ENCODE measurements around the gene ZDBF2.
"Not testable (repeated sequence)": the region's sequence is repeated elsewhere in the genome, so short reads cannot be mapped to it uniquely, and the experiment has no call there.

ZDBF2 gene

GRCh38 chr2:206336861-206337260 lies 62.4 kb downstream of the ZDBF2 start:
- no peak for DNase-seq

DNA sequence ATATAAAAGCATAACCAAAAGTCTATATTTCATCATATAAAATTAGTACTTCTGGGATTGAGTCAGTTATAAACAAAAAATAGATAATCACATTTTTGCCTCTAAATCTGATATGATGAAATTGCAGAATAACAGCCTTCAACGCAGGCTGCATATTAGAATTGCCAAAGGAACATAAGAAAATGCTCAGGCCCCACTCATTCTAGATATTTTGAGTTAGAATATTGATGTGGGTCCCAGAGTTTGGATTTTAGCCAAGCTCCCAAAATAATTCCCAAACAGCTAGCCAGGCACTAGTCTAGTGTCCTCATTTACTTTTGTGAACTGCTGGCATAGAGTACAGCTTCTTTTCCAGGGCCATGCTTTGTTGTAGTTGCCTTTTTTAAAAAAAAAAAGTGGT lies 63.5 kb downstream of the ZDBF2 start:
- DNase-seq, result no peak

DNA sequence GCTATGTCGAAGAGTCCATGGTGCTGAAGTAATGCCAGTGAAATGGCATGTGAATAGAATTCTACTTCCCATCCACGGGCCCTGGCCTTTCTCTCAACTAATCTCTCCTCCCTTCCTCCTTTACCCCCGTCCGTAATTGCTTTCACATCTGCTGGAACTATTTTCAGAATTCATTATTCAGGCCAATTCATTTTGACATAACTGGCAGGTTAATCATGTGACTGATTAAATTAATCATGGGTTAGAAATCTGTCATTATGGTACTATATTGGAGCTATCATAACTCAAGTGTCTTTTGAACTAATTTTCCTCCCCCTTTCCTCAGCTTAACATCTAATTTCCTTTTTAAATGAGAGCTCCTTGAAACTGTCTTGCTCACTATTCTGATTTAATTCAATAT lies 66.9 kb downstream of the ZDBF2 start:
- no peak for DNase-seq

GRCh38 chr2:206343144-206343543 lies 68.7 kb downstream of the ZDBF2 start:
- DNase-seq, result no peak

DNA sequence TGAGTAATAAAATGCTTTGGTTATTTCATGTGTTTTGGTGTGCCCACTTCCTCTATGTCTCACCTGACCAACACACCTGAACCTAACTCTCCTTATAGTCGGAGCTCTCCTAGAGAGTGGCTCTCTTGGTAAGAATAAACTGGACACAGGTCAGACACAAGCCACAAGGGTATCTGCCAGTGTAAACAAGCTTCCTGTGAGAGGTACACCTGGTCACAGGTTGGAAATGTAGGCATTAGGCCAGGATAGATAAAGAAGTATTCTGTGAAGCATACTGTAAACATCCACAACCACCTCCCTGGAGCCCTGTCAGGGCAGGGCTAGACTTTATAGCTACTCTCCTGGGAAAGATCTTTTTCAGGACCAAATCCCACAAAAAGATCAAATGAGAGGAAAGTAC lies 69.4 kb downstream of the ZDBF2 start:
- no peak for DNase-seq

DNA sequence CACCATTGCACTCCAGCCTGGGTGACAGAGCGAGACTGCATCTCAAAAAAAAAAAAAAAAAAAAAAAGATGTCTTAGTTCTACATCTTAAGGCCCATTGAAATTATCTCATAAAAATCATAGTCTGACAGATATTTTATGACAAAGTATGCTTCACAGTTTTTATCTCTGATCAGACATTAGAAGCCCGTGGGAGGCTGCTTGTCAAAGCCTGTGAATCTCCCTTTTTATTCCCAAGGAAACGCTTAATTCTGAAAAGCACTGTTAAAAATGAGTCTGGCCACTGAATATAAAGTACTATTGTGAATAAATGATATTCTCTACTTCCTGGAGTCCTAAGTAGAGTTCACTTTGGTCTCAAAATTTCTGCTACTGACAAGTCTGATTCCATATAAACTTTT lies 71.1 kb downstream of the ZDBF2 start:
- no peak for DNase-seq

- DNase-seq, result no peak
These were observed 74.9 kb downstream of the ZDBF2 start for GRCh38 chr2:206349375-206349774.

DNA sequence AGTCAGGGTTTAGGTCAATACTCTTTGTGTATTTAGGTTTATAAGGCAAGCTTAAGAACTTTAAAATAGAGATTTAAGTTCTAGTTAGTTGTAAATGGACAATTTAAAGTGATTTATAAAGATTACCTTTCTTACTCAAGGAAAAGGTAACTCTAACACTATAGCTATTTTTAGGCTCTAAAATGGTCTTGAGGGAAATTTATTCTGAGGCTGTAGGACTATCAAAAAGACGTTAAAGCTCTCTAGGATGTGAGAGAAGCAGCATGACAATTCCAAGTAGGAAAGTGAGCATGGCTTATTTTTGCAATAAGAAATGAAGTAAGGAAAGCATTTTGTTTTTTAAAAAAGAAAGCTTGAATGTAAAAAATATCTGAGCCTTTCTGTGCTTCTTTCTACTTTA lies 78.1 kb downstream of the ZDBF2 start:
- no peak for DNase-seq

GRCh38 chr2:206353685-206354084 lies 79.2 kb downstream of the ZDBF2 start:
- no peak for DNase-seq

- no peak for DNase-seq
These were observed 79.7 kb downstream of the ZDBF2 start for GRCh38 chr2:206354129-206354528.

DNA sequence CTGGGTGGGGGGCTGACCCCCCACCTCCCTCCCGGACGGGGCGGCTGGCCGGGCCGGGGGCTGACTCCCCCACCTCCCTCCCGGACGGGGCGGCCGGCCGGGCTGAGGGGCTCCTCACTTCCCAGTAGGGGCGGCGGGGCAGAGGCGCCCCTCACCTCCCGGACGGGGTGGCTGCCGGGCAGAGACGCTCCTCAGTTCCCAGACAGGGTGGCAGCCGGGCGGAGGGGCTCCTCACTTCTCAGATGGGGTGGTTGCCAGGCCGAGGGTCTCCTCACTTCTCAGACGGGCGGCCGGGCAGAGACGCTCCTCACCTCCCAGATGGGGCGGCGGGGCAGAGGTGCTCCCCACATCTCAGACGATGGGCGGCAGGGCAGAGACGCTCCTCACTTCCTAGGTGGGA lies 82.4 kb downstream of the ZDBF2 start:
- not testable (repeated sequence) for DNase-seq

DNA sequence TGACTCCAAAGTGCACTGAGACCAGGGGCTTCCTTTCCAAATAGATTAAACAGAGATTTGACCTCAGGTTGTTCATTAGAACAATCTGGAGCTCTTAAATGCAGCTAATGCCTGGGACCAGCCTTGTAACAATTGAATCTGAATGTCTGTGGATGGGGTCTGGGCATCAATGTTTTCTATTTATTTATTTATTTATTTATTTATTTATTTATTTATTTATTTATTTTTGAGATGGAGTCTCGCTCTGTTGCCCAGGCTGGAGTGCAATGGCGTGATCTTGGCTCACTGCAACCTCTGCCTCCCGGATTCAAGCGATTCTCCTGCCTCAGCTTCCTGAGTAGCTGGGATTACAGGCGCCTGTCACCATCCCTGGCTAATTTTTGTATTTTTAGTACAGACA lies 86.4 kb downstream of the ZDBF2 start:
- DNase-seq, result not testable (repeated sequence)

DNA sequence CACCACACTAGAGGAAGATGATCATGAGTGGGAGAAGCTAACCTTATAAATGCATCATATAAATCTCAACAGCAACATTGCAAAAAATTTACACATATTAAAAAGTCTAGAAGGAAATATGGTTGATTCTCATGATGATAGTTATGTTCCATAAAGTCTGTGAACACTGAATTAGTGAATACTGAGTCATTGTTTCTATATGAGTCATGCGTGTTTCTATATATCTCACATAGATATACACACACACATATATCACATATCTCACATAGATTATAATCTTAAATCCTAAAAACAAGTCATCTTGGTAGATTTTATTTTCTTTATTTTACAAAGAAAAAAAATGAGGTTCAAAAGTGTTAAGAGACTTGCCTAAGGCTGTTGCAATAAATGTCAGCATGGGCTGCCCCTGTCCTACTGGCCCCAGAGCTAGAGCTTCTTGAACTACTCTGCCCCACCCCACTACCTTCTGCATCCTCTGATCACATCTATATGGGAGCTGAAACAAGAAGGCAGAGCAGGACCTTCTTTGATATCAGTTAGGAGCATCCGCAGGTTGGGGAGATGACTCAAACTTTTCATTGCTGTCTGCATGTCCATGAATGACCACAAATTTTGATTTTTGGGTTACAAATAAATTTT lies 87.1 kb downstream of the ZDBF2 start:
- no peak for DNase-seq
